ENCODE results near the gene DDIT4L. TPM values are rescaled to one million over a fixed set of nuclear protein-coding genes. Genes with fewer than 3 reads are reported as not detected.

The DDIT4L gene
- total RNA-seq: 9.2 and 11.3 TPM in 2 replicates

GRCh38 chr4:100189820-100190642 is at the start of gene DDIT4L:
Gene DDIT4L, minus strand, starts transcription at chr4:100190468. Its CDS starts 485 bp downstream, at chr4:100189983.

Other genes with a start within 250 kb of the DDIT4L start
- 42.2 and 43.5 TPM in 2 replicates for gene DNAJB14, start 243.8 kb downstream of the DDIT4L start, total RNA-seq
- 226 and 741 TPM in 2 replicates for gene H2AZ1, start 240.2 kb downstream of the DDIT4L start, total RNA-seq